H9 (cell line): ENCODE measurements around the gene PLPP6. TPM values are rescaled to one million over a fixed set of nuclear protein-coding genes. Genes with fewer than 3 reads are reported as not detected.
A peak's percentile ranks its signal among the peaks of the same experiment; 100 is the strongest.

ENCODE experiments used
- DNase-seq: peaks from one replicate; pipeline ENCODE4 v3.0.0-alpha.2; 2017
- H2AFZ ChIP-seq: one replicate; pipeline ENCODE4 v1.6.1; 2013; ENCODE audit warnings: mild to moderate bottlenecking, low read length, control low read depth, moderate library complexity
- H2AK5ac ChIP-seq: 2 replicates; pipeline ENCODE4 v1.6.1; 2013; ENCODE audit warnings: low read length, control low read depth, mixed read lengths; ENCODE audit not compliant: insufficient read length
- H2BK120ac ChIP-seq: one replicate; pipeline ENCODE4 v1.6.1; 2013; ENCODE audit warnings: low read depth, mild to moderate bottlenecking, low read length, control low read depth, inconsistent platforms; ENCODE audit not compliant: poor library complexity, severe bottlenecking
- H2BK12ac ChIP-seq: 2 replicates; pipeline ENCODE4 v1.6.1; 2013; ENCODE audit warnings: low read length, control low read depth, mixed read lengths, low read depth; ENCODE audit not compliant: insufficient read length
- H2BK15ac ChIP-seq: 2 replicates; pipeline ENCODE4 v1.6.1; 2013; ENCODE audit warnings: low read depth, low read length, control low read depth
- H2BK20ac ChIP-seq: one replicate; pipeline ENCODE4 v1.6.1; 2013; ENCODE audit warnings: low read depth, mild to moderate bottlenecking, low read length, control low read depth, inconsistent platforms; ENCODE audit not compliant: poor library complexity, severe bottlenecking
- H2BK5ac ChIP-seq: 2 replicates; pipeline ENCODE4 v1.6.1; 2013; ENCODE audit warnings: low read length, control low read depth, mixed read lengths; ENCODE audit not compliant: insufficient read length
- H3K14ac ChIP-seq: 2 replicates; pipeline ENCODE4 v1.6.1; 2013; ENCODE audit warnings: low read length, control low read depth; ENCODE audit not compliant: insufficient read depth
- H3K18ac ChIP-seq: 2 replicates; pipeline ENCODE4 v1.6.1; 2013; ENCODE audit warnings: low read depth, mild to moderate bottlenecking, mixed read lengths, low read length, control low read depth; ENCODE audit not compliant: insufficient read length
- H3K23ac ChIP-seq: 2 replicates; pipeline ENCODE4 v1.6.1; 2013; ENCODE audit warnings: low read length, control low read depth, mixed read lengths, low read depth; ENCODE audit not compliant: insufficient read length
- H3K23me2 ChIP-seq: 2 replicates; pipeline ENCODE4 v1.6.1; 2013; ENCODE audit warnings: low read depth, mild to moderate bottlenecking, mixed read lengths, low read length, control low read depth; ENCODE audit not compliant: insufficient read length, poor library complexity, severe bottlenecking
- H3K27ac ChIP-seq: 2 replicates; pipeline ENCODE4 v1.5.1; 2013; ENCODE audit warnings: low read length, control low read depth, mixed read lengths, low read depth; ENCODE audit not compliant: insufficient read length
- H3K27me3 ChIP-seq: 2 replicates; pipeline ENCODE4 v1.6.1; 2013; ENCODE audit warnings: low read length, control low read depth, inconsistent platforms; ENCODE audit not compliant: insufficient read depth
- H3K4ac ChIP-seq: 2 replicates; pipeline ENCODE4 v1.6.1; 2013; ENCODE audit warnings: low read depth, mild to moderate bottlenecking, control low read depth, inconsistent platforms, low read length, moderate library complexity
- H3K4me1 ChIP-seq: 2 replicates; pipeline ENCODE4 v1.6.1; 2013; ENCODE audit warnings: low read length, control low read depth, inconsistent platforms; ENCODE audit not compliant: insufficient read depth
- H3K4me2 ChIP-seq: 2 replicates; pipeline ENCODE4 v1.6.1; 2013; ENCODE audit warnings: low read length, control low read depth, mixed read lengths; ENCODE audit not compliant: insufficient read length, insufficient read depth
- H3K56ac ChIP-seq: 2 replicates; pipeline ENCODE4 v1.6.1; 2013; ENCODE audit warnings: low read depth, mild to moderate bottlenecking, mixed read lengths, low read length, control low read depth; ENCODE audit not compliant: insufficient read length
- H3K79me1 ChIP-seq: 2 replicates; pipeline ENCODE4 v1.6.1; 2013; ENCODE audit warnings: low read depth, mild to moderate bottlenecking, moderate library complexity, low read length, control low read depth, inconsistent platforms; ENCODE audit not compliant: insufficient read depth, poor library complexity, severe bottlenecking
- H3K79me2 ChIP-seq: 2 replicates; pipeline ENCODE4 v1.6.1; 2013; ENCODE audit warnings: low read length, control low read depth, inconsistent platforms; ENCODE audit not compliant: insufficient read depth
- H3K9ac ChIP-seq: 2 replicates; pipeline ENCODE4 v1.6.1; 2013; ENCODE audit warnings: low read length, control low read depth, mixed read lengths; ENCODE audit not compliant: insufficient read length; ENCODE audit errors: extremely low read depth
- H3K9me3 ChIP-seq: one replicate; pipeline ENCODE4 v1.6.1; 2013; ENCODE audit warnings: low read depth, low read length, inconsistent platforms; ENCODE audit not compliant: control insufficient read depth
- H3T11ph ChIP-seq: one replicate; pipeline ENCODE4 v1.6.1; 2013; ENCODE audit warnings: mild to moderate bottlenecking, low read length, control low read depth, inconsistent platforms
- H4K20me1 ChIP-seq: one replicate; pipeline ENCODE4 v1.6.1; 2013; ENCODE audit not compliant: control insufficient read depth, insufficient read length, insufficient read depth
- H4K5ac ChIP-seq: 2 replicates; pipeline ENCODE4 v1.6.1; 2013; ENCODE audit warnings: low read depth, mild to moderate bottlenecking, mixed read lengths, low read length, control low read depth; ENCODE audit not compliant: insufficient read length
- H4K8ac ChIP-seq: replicated peaks from 2 replicates; pipeline ENCODE4 v1.6.1; 2013; ENCODE audit warnings: low read length, control low read depth, mixed read lengths, low read depth; ENCODE audit not compliant: insufficient read length
- H4K91ac ChIP-seq: 2 replicates; pipeline ENCODE4 v1.6.1; 2013; ENCODE audit warnings: low read depth, mild to moderate bottlenecking, moderate library complexity, mixed read lengths, low read length, control low read depth; ENCODE audit not compliant: insufficient read length
- H3K27ac Mint-ChIP-seq, 3 experiments: 2 replicates in 2 of 3; 3 replicates in 1 of 3; pipeline ENCODE4 v1.8.0; 2020 to 2021; ENCODE audit warnings: mixed read lengths in 3 of 3, mild to moderate bottlenecking in 1 of 3, moderate library complexity in 1 of 3
- H3K27me3 Mint-ChIP-seq: 2 replicates; pipeline ENCODE4 v1.8.0; 2021; ENCODE audit warnings: low read depth, mild to moderate bottlenecking, moderate library complexity, mixed read lengths
- H3K36me3 Mint-ChIP-seq, 3 experiments: 2 replicates in 2 of 3; 3 replicates in 1 of 3; pipeline ENCODE4 v1.8.0; 2020 to 2021; ENCODE audit warnings: low read depth in 3 of 3, mixed read lengths in 3 of 3; ENCODE audit not compliant: insufficient read depth in 1 of 3
- H3K4me1 Mint-ChIP-seq, 2 experiments: 2 replicates each; pipeline ENCODE4 v1.8.0; 2020; ENCODE audit warnings: mixed read lengths in 2 of 2
- H3K4me3 Mint-ChIP-seq, 2 experiments: 2 replicates in 1 of 2; 3 replicates in 1 of 2; pipeline ENCODE4 v1.8.0; 2020 to 2021; ENCODE audit warnings: mild to moderate bottlenecking in 2 of 2, mixed read lengths in 2 of 2, moderate library complexity in 1 of 2
- H3K9me3 Mint-ChIP-seq, 2 experiments: 2 replicates in 1 of 2; 3 replicates in 1 of 2; pipeline ENCODE4 v1.8.0; 2020; ENCODE audit warnings: mild to moderate bottlenecking in 2 of 2, mixed read lengths in 2 of 2, moderate library complexity in 1 of 2
- CTCF ChIP-seq: fragments of 200-600 bp; sonication (generic); conservative IDR thresholded peaks from 3 replicates; pipeline ENCODE4 v1.8.0; 2021; ENCODE audit warnings: antibody characterized with exemption, mild to moderate bottlenecking
- WGBS: extraction: QIAGEN DNeasy Blood & Tissue Kit; methylation state at CpG from one replicate; pipeline ENCODE4 v1.1.7; 2013; ENCODE audit warnings: missing lambda C conversion rate, low lambda C conversion rate, mixed read lengths; ENCODE audit not compliant: insufficient read length; ENCODE audit errors: extremely low coverage; 5-methylcytosine and 5-hydroxymethylcytosine counted together
- total RNA-seq: library from RNA; stranded (reverse); gene quantifications from 2 replicates; pipeline ENCODE4 v1.2.1, GENCODE V29; 2021

Gene PLPP6
- total RNA-seq, 1 experiment from 2014 or later = 7.6 TPM

- H2BK120ac ChIP-seq = no peak overlapping the region
- H3K23ac ChIP-seq = no peak overlapping the region
- whole genome bisulfite sequencing = no CpG with 5 or more reads among the region's 3 CpGs
- H2AFZ ChIP-seq = peak overlapping the region; percentile 45
- H3T11ph ChIP-seq = no peak overlapping the region
- H3K14ac ChIP-seq = no peak overlapping the region
- no peaks in the 10 kb centered on the region for H3K79me1 ChIP-seq
- no peak overlapping the region for H4K91ac ChIP-seq
- H4K8ac ChIP-seq = no peak overlapping the region
- H3K18ac ChIP-seq = no peak overlapping the region
- H3K4me2 ChIP-seq = no peak overlapping the region
- no peak overlapping the region for H2BK5ac ChIP-seq
- H3K4me3 Mint-ChIP-seq = no peak overlapping the region
- H3K27ac ChIP-seq = no peak overlapping the region
- H2BK15ac ChIP-seq = no peak overlapping the region
- peaks cover 5% of the 10 kb centered on the region; the same call in 1 of the 2 replicates for H3K27me3 Mint-ChIP-seq
- peak overlapping the region in 2 of 3 experiments; percentile 70 to 82; a peak in 2 of 7 replicates for H3K27ac Mint-ChIP-seq
- H3K4me1 Mint-ChIP-seq = peaks cover 20 to 21% of the 10 kb centered on the region in 2 experiments
- DNase-seq = no peak
- no peaks in the 10 kb centered on the region for H3K36me3 Mint-ChIP-seq
- TF ChIP-seq CTCF = no peak
- no peak overlapping the region for H2AK5ac ChIP-seq
- H3K4ac ChIP-seq = no peak overlapping the region
- H3K4me1 ChIP-seq = 0 out of 2 replicates have a peak, but pooled peaks cover 6% of the 10 kb centered on the region
- no peaks in the 10 kb centered on the region for H3K9me3 ChIP-seq
- H3K27me3 ChIP-seq = no peaks in the 10 kb centered on the region
- no peak overlapping the region for H2BK20ac ChIP-seq
- no peaks in the 10 kb centered on the region for H3K9me3 Mint-ChIP-seq
- no peak overlapping the region for H3K56ac ChIP-seq
- no peaks in the 10 kb centered on the region for H4K20me1 ChIP-seq
- H2BK12ac ChIP-seq = no peak overlapping the region
- H3K79me2 ChIP-seq = no peaks in the 10 kb centered on the region
- H4K5ac ChIP-seq = no peak overlapping the region
- H3K23me2 ChIP-seq = peaks cover 4% of the 10 kb centered on the region
- no peak overlapping the region for H3K9ac ChIP-seq
Observed at GRCh38 chr9:4670591-4670990, 8.5 kb downstream of the PLPP6 start.
